HUES64 (cell line): ENCODE data around the gene GLS2.

ENCODE experiments used
- H3K27ac ChIP-seq: 2 replicates; pipeline ENCODE4 v1.7.0; 2013; ENCODE audit warnings: low read depth, low read length, inconsistent platforms
- H3K27me3 ChIP-seq: 2 replicates; pipeline ENCODE4 v1.6.1; 2013; ENCODE audit warnings: mild to moderate bottlenecking, low read length; ENCODE audit not compliant: insufficient read depth
- H3K36me3 ChIP-seq: 2 replicates; pipeline ENCODE4 v1.6.1; 2013; ENCODE audit warnings: mild to moderate bottlenecking, low read length; ENCODE audit not compliant: insufficient read depth
- H3K4me1 ChIP-seq: 2 replicates; pipeline ENCODE4 v1.6.1; 2013; ENCODE audit warnings: mild to moderate bottlenecking, low read length, moderate library complexity; ENCODE audit not compliant: insufficient read depth
- H3K4me3 ChIP-seq: 2 replicates; pipeline ENCODE4 v1.5.1; 2013; ENCODE audit warnings: mild to moderate bottlenecking, low read length, moderate library complexity
- H3K9ac ChIP-seq: 2 replicates; pipeline ENCODE4 v1.6.1; 2013; ENCODE audit warnings: mild to moderate bottlenecking, low read depth, low read length
- H3K9me3 ChIP-seq: 2 replicates; pipeline ENCODE4 v1.6.1; 2013; ENCODE audit warnings: low read depth, low read length; ENCODE audit not compliant: insufficient read depth
- WGBS: fragments of 150-250, 120-280 bp; methylation state at CpG from one replicate; pipeline ENCODE4 v1.1.7; 2013; ENCODE audit warnings: missing lambda C conversion rate; 5-methylcytosine and 5-hydroxymethylcytosine counted together

GLS2 gene

DNA sequence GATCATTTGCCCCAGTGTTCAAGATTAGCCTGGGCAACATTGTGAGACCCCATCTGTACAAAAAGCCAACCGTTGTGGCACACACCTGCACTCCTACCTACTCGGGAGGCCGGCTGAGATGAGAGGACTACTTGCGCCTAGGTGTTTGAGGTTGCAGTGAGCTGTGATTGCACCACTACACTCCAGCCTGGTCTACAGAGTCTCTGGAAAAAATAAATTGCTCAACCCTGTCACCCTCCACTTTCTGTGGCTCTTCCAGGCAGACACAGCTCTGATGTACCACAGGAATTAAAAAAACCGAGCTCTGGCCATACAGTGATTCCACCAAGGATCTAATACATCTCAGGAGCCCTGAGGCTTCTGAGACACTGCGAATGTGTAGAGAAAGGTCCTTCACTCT is 53.1 kb downstream of the GLS2 start:
- H3K36me3 ChIP-seq = peaks cover 39% of the 10 kb centered on the region
- no peak overlapping the region for H3K27ac ChIP-seq
- no peak overlapping the region for H3K4me3 ChIP-seq
- no peak overlapping the region for H3K9ac ChIP-seq
- H3K27me3 ChIP-seq = no peaks in the 10 kb centered on the region
- no peaks in the 10 kb centered on the region for H3K9me3 ChIP-seq
- WGBS = 93% methylated on average over 6 of the region's 6 CpGs
- no peaks in the 10 kb centered on the region for H3K4me1 ChIP-seq

GRCh38 chr12:56431850-56432249 is 56.1 kb downstream of the GLS2 start:
- Histone ChIP-seq H3K27me3 (no peaks in the 10 kb centered on the region), H3K4me3 (no peak overlapping the region), H3K36me3 (peaks cover 63% of the 10 kb centered on the region), H3K4me1 (no peaks in the 10 kb centered on the region), H3K9ac (no peak overlapping the region), H3K9me3 (no peaks in the 10 kb centered on the region), H3K27ac (no peak overlapping the region)
- no CpG with 5 or more reads among the region's 3 CpGs for WGBS

DNA sequence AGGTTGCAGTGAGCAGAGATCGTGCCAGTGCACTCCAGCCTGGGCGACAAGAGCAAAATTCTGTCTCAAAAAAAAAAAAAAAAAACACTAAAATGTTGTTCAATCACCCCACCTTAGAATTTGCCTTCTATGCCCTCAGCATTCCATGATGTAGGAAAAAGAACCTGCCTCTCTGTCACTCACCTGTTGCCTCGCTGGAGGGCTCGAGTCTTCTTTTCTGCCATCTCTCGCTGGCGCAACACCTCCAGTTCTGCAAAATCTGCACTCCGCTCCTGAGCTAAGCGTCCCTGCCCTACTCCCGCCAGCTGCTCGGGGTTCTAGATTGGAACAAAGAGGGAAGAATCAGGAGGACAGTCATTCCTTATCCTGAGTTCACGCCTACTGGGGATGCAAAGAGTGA is 56.7 kb downstream of the GLS2 start:
- Histone ChIP-seq H3K9ac (no peak overlapping the region), H3K36me3 (peaks cover 66% of the 10 kb centered on the region), H3K27me3 (no peaks in the 10 kb centered on the region), H3K4me3 (no peak overlapping the region), H3K9me3 (no peaks in the 10 kb centered on the region), H3K27ac (no peak overlapping the region), H3K4me1 (no peaks in the 10 kb centered on the region)
- 97% methylated on average over 11 of the region's 11 CpGs for WGBS

DNA sequence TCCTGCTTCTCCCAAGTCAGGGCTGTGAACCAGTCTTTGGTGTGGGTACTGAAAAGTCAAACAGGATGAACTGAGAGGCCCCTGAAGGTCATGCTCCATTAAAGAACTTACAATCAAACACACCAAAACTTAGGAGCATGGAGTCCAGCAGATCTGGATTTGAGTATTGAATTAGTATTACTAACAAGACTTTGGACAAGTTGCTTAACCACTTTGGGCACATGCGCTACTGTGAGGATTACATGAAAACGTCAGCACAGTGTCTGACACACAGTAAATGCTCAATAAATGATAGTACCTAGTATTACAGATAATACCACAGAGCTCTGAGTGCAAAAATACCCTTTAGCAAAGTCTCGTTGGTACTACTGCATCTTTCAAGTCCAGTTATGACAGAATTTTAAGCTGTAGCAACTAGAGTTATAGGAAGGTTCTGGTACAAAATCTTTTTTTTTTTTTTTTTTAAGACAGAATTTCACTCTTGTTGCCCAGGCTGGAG is 62.0 kb downstream of the GLS2 start:
- H3K27me3 ChIP-seq = no peaks in the 10 kb centered on the region
- no peaks in the 10 kb centered on the region for H3K9me3 ChIP-seq
- no peak overlapping the region for H3K4me3 ChIP-seq
- WGBS = 64% methylated on average over 3 of the region's 3 CpGs
- H3K4me1 ChIP-seq = no peaks in the 10 kb centered on the region
- H3K27ac ChIP-seq = no peak overlapping the region
- peaks cover 90% of the 10 kb centered on the region for H3K36me3 ChIP-seq
- H3K9ac ChIP-seq = no peak overlapping the region

DNA sequence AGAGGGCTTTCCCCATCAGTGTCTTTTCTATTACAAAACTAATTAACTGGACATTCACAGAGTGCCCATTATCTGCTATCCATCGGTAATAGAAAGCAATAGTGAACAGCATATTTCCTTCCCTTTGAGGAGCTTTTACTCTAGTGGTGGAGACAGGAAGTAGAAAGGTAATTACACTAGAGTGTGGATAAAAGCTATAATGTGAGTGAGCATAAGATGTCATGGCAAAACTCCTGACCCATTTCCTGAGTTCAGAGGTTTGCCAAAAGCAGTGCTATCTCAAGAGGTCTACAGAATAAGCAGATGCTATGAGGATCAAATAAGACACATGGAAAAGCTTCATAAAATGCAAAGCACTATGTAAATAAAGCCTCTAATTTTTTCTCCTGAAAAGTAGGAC is 62.8 kb downstream of the GLS2 start:
- H3K27ac ChIP-seq = no peak overlapping the region
- no peak overlapping the region for H3K4me3 ChIP-seq
- WGBS = 100% methylated on average over 1 of the region's 1 CpG
- H3K27me3 ChIP-seq = no peaks in the 10 kb centered on the region
- no peaks in the 10 kb centered on the region for H3K4me1 ChIP-seq
- no peaks in the 10 kb centered on the region for H3K9me3 ChIP-seq
- no peak overlapping the region for H3K9ac ChIP-seq
- peaks cover 91% of the 10 kb centered on the region for H3K36me3 ChIP-seq
